SU-DHL-6 (cell line): Measurements from ENCODE around the gene UBTD2.

ENCODE experiments used
- H2AFZ ChIP-seq: fragments of 200-600 bp; sonication (generic); 2 replicates; pipeline ENCODE4 v1.6.1; 2014; ENCODE audit warnings: low read depth, mild to moderate bottlenecking, moderate library complexity, mixed read lengths, antibody characterized with exemption, low read length; ENCODE audit not compliant: severe bottlenecking
- H3F3A ChIP-seq: fragments of 200-600 bp; shearing (Covaris generic); 2 replicates; pipeline ENCODE4 v1.6.0; 2016; ENCODE audit warnings: antibody characterized with exemption, mild to moderate bottlenecking; ENCODE audit not compliant: insufficient read depth
- H3K27ac ChIP-seq: fragments of 200-600 bp; sonication (generic); 2 replicates; pipeline ENCODE4 v1.5.1; 2016; ENCODE audit warnings: low read depth, mild to moderate bottlenecking, low read length, moderate library complexity, mixed read lengths
- H3K27me3 ChIP-seq: fragments of 200-600 bp; sonication (generic), shearing (Covaris generic); 2 replicates; pipeline ENCODE4 v1.6.0; 2014; ENCODE audit warnings: mild to moderate bottlenecking, low read length
- H3K36me3 ChIP-seq: fragments of 200-600 bp; sonication (generic); 2 replicates; pipeline ENCODE4 v1.6.1; 2014; ENCODE audit warnings: mild to moderate bottlenecking, low read length, mixed read lengths
- H3K4me2 ChIP-seq: fragments of 300-600, 200-600 bp; shearing (Covaris generic), sonication (generic); 2 replicates; pipeline ENCODE4 v1.6.0; 2014; ENCODE audit warnings: low read length, low read depth, mild to moderate bottlenecking; ENCODE audit not compliant: poor library complexity, severe bottlenecking
- H3K4me3 ChIP-seq: fragments of 200-600 bp; sonication (generic); 2 replicates; pipeline ENCODE4 v1.5.1; 2014; ENCODE audit warnings: antibody characterized with exemption, low read length, mild to moderate bottlenecking, mixed read lengths; ENCODE audit not compliant: insufficient read depth, poor library complexity, severe bottlenecking
- H3K79me2 ChIP-seq: fragments of 200-600 bp; sonication (generic); 2 replicates; pipeline ENCODE4 v1.6.1; 2014; ENCODE audit warnings: mild to moderate bottlenecking, low read length, moderate library complexity; ENCODE audit not compliant: insufficient read depth
- H3K9ac ChIP-seq: fragments of 200-600 bp; sonication (generic); 2 replicates; pipeline ENCODE4 v1.7.0; 2014; ENCODE audit warnings: mild to moderate bottlenecking, low read length
- H3K9me2 ChIP-seq: fragments of 200-600 bp; sonication (generic); replicated peaks from 2 replicates; pipeline ENCODE4 v1.6.1; 2014; ENCODE audit warnings: low read length; ENCODE audit not compliant: insufficient read depth
- H3K9me3 ChIP-seq: fragments of 200-600 bp; sonication (generic); 2 replicates; pipeline ENCODE4 v1.6.1; 2014; ENCODE audit warnings: low read length, mixed read lengths; ENCODE audit not compliant: insufficient read depth
- H4K20me1 ChIP-seq: fragments of 200-600 bp; sonication (generic); 2 replicates; pipeline ENCODE4 v1.6.1; 2014; ENCODE audit warnings: low read depth, mild to moderate bottlenecking, antibody characterized with exemption, low read length, moderate library complexity, mixed read lengths
- CTCF ChIP-seq: fragments of 200-600 bp; sonication (generic); IDR thresholded peaks from one replicate; pipeline ENCODE4 v1.5.1; 2017; ENCODE audit warnings: antibody characterized with exemption, mild to moderate bottlenecking, low read length, moderate library complexity; ENCODE audit not compliant: insufficient read depth, poor library complexity, severe bottlenecking
- EZH2phosphoT487 ChIP-seq: fragments of 200-600 bp; sonication (generic), shearing (Covaris generic); conservative IDR thresholded peaks from 2 replicates; pipeline ENCODE4 v1.6.1; 2018; ENCODE audit warnings: mild to moderate bottlenecking, antibody characterized with exemption, low read length, moderate library complexity, mixed read lengths

The UBTD2 gene

GRCh38 chr5:172163346-172163745 lies 120.2 kb downstream of the UBTD2 start:
- Histone ChIP-seq H4K20me1 (no peaks in the 10 kb centered on the region), H3K79me2 (peaks cover 81% of the 10 kb centered on the region)

GRCh38 chr5:172162987-172163343 lies 120.6 kb downstream of the UBTD2 start:
- H3K27ac ChIP-seq, result no peak overlapping the region
- H3K9ac ChIP-seq, result no peak overlapping the region
- no peak overlapping the region for H3K4me2 ChIP-seq
- no peak for TF ChIP-seq CTCF
- TF ChIP-seq EZH2phosphoT487, result no peak
- no peaks in the 10 kb centered on the region for H3K9me3 ChIP-seq
- no peak overlapping the region for H3K4me3 ChIP-seq
- H4K20me1 ChIP-seq, result no peaks in the 10 kb centered on the region
- H3F3A ChIP-seq, result 0 out of 2 replicates have a peak, but pooled peaks cover 5% of the 10 kb centered on the region
- H3K27me3 ChIP-seq, result no peaks in the 10 kb centered on the region
- H3K9me2 ChIP-seq, result no peaks in the 10 kb centered on the region
- H2AFZ ChIP-seq, result no peak overlapping the region
- H3K36me3 ChIP-seq, result no peaks in the 10 kb centered on the region
- peaks cover 78% of the 10 kb centered on the region for H3K79me2 ChIP-seq

More at GRCh38 chr5:172163346-172163745, 120.2 kb downstream of the UBTD2 start:
- Histone ChIP-seq H3K9ac (no peak overlapping the region), H3K9me2 (no peaks in the 10 kb centered on the region), H3K27me3 (no peaks in the 10 kb centered on the region), H2AFZ (no peak overlapping the region), H3K4me3 (no peak overlapping the region), H3K36me3 (no peaks in the 10 kb centered on the region), H3K4me2 (no peak overlapping the region), H3K27ac (no peak overlapping the region), H3F3A (0 out of 2 replicates have a peak, but pooled peaks cover 5% of the 10 kb centered on the region), H3K9me3 (no peaks in the 10 kb centered on the region)
- TF ChIP-seq CTCF, result no peak
- no peak for TF ChIP-seq EZH2phosphoT487

- H4K20me1 ChIP-seq, result no peaks in the 10 kb centered on the region
- no peak overlapping the region for H3K4me3 ChIP-seq
- H3K27ac ChIP-seq, result no peak overlapping the region
- no peak overlapping the region for H2AFZ ChIP-seq
- peaks cover 78% of the 10 kb centered on the region for H3K79me2 ChIP-seq
- no peaks in the 10 kb centered on the region for H3K9me3 ChIP-seq
- no peak overlapping the region for H3K9ac ChIP-seq
- no peak for TF ChIP-seq EZH2phosphoT487
- no peak for TF ChIP-seq CTCF
- no peak overlapping the region for H3K4me2 ChIP-seq
- no peaks in the 10 kb centered on the region for H3K27me3 ChIP-seq
- no peaks in the 10 kb centered on the region for H3K36me3 ChIP-seq
- no peaks in the 10 kb centered on the region for H3K9me2 ChIP-seq
- H3F3A ChIP-seq, result 0 out of 2 replicates have a peak, but pooled peaks cover 5% of the 10 kb centered on the region
Measured at GRCh38 chr5:172162323-172162986, 121.1 kb downstream of the UBTD2 start.
